ENCODE data around the gene NUP50. TPM values are rescaled to one million over a fixed set of nuclear protein-coding genes. Genes with fewer than 3 reads are reported as not detected.

NUP50 gene
- polyA plus RNA-seq, 1 experiment: 13.9 TPM

DNA sequence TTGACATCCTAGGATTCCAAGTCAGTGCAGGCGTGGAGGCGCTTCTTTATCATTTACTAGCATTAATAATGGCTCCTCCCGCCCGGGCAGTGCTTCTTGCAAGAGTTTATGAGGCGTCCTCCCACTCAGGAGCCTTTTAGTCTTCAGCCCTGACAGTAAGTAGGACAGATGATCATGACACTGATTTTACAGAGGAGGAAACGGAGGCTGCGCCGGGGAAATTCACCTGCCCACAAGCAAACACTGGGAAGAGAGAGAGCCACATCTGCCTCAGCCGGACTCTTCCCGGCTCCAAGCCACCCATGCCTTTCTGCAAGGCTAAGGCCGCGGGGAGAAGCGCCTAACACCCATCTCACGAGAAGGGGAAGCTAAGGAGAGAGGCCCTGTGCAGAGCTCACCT is 41.1 kb downstream of the NUP50 start:
- CTCF ChIA-PET: no interaction called here
- TF ChIP-seq, protein P1, sequence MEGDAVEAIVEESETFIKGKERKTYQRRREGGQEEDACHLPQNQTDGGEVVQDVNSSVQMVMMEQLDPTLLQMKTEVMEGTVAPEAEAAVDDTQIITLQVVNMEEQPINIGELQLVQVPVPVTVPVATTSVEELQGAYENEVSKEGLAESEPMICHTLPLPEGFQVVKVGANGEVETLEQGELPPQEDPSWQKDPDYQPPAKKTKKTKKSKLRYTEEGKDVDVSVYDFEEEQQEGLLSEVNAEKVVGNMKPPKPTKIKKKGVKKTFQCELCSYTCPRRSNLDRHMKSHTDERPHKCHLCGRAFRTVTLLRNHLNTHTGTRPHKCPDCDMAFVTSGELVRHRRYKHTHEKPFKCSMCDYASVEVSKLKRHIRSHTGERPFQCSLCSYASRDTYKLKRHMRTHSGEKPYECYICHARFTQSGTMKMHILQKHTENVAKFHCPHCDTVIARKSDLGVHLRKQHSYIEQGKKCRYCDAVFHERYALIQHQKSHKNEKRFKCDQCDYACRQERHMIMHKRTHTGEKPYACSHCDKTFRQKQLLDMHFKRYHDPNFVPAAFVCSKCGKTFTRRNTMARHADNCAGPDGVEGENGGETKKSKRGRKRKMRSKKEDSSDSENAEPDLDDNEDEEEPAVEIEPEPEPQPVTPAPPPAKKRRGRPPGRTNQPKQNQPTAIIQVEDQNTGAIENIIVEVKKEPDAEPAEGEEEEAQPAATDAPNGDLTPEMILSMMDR (IDR thresholded peaks at IDR 0.05; ENCODE audit: low read depth, low read length): no peak

DNA sequence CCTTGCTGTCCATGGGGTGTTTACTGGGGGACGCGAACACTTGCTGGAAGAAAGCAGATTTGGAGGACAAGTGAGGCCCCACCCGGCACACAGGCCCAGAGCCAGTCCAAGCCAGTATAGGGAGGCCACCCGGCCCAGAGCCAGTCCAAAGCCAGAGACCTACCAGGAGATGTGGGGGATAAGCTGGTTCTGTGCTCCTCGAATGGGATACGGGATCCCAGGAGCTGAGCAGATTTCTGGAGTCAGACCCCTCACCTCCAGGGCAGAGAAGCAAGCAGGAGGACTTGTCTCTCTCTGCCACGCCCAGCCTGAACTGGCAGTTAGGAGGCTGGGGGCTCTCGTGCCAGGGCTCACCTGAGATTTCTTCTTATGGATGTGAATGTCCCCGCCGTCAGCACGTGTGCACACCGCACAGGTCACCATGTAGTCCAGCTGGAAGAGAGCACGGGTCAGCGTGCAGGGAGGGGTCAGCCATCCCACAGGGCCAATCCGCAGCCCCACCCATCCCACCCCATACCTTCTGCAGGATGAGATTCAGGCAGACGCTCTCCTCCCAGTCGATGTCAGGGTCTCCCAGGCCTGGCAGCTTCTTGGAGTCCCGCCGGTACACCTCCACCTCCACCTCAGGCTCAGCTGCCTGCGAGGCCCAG is 41.7 kb downstream of the NUP50 start:
- ChIA-PET CTCF (no interaction called here), POLR2A (no interaction called here)
- no peak overlapping the region for H3K27ac ChIP-seq (ENCODE audit: low read depth, low read length)
- no peak overlapping the region for H3K4me3 ChIP-seq (ENCODE audit: low read depth, low read length)
- TF ChIP-seq, protein P1 (IDR thresholded peaks at IDR 0.05; ENCODE audit: low read depth, low read length): no peak
- DNase-seq (ENCODE audit: low read depth, low spot score): no peak
- no peaks in the 10 kb centered on the region for H3K27me3 ChIP-seq (ENCODE audit: control insufficient read depth, insufficient read depth, low read length)
- H3K9me3 ChIP-seq (ENCODE audit: control insufficient read depth, insufficient read depth, low read length): peaks cover 11% of the 10 kb centered on the region; the same call in 1 of the 2 replicates

More for the DNA sequence above, 41.1 kb downstream of the NUP50 start:
- POLR2A ChIA-PET: no interaction called here
- no peaks in the 10 kb centered on the region for H3K27me3 ChIP-seq (ENCODE audit: control insufficient read depth, insufficient read depth, low read length)
- no peak for DNase-seq (ENCODE audit: low read depth, low spot score)
- peaks cover 11% of the 10 kb centered on the region; the same call in 1 of the 2 replicates for H3K9me3 ChIP-seq (ENCODE audit: control insufficient read depth, insufficient read depth, low read length)
- H3K4me3 ChIP-seq (ENCODE audit: low read depth, low read length): no peak overlapping the region
- H3K27ac ChIP-seq (ENCODE audit: low read depth, low read length): no peak overlapping the region

DNA sequence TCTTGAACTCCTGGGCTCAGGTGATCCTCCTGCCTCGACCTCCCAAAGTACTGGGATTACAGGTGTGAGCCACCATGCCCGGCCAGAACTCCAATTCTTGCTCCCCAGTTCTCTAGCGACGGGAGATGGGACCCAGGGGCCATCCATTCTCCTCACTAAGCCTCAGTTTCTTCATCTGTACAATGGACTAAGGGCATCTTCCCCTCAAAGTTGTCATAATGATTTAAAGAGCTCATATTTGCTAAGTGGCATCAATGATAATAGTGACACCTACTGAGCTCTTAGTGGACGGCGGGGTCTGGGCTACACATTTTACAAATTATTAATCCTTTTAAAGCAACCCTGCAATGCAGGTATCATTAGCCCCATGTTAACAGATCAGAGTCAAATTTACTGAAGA is 42.5 kb downstream of the NUP50 start:
- TF ChIP-seq, protein P1 (IDR thresholded peaks at IDR 0.05; ENCODE audit: low read depth, low read length): no peak
- Histone ChIP-seq H3K27ac (ENCODE audit: low read depth, low read length) (no peak overlapping the region), H3K4me3 (ENCODE audit: low read depth, low read length) (no peak overlapping the region), H3K9me3 (ENCODE audit: control insufficient read depth, insufficient read depth, low read length) (peaks cover 11% of the 10 kb centered on the region; the same call in 1 of the 2 replicates), H3K27me3 (ENCODE audit: control insufficient read depth, insufficient read depth, low read length) (no peaks in the 10 kb centered on the region)
- no peak for DNase-seq (ENCODE audit: low read depth, low spot score)
- ChIA-PET CTCF (no interaction called here), POLR2A (interaction anchor here (0.7 kb wide), 2 partner anchors 53 to 79 kb away, joined by 3 to 4 read pairs; no protein-coding TSS in a partner anchor)

- Histone ChIP-seq H3K27me3 (ENCODE audit: control insufficient read depth, insufficient read depth, low read length) (no peaks in the 10 kb centered on the region), H3K9me3 (ENCODE audit: control insufficient read depth, insufficient read depth, low read length) (peaks cover 6% of the 10 kb centered on the region; the same call in 1 of the 2 replicates), H3K4me3 (ENCODE audit: low read depth, low read length) (no peak overlapping the region), H3K27ac (ENCODE audit: low read depth, low read length) (peak overlapping the region; percentile 65)
- POLR2A ChIA-PET: interaction anchor here (0.9 to 1.4 kb wide), 2 partner anchors 8 to 102 kb away, joined by 3 read pairs; no protein-coding TSS in a partner anchor
- CTCF ChIA-PET: interaction anchor here (1.3 kb wide), 1 partner anchor 42 kb away, joined by 3 read pairs; no protein-coding TSS in a partner anchor
- no peak for DNase-seq (ENCODE audit: low read depth, low spot score)
- TF ChIP-seq, protein P1 (IDR thresholded peaks at IDR 0.05; ENCODE audit: low read depth, low read length): no peak
Measured at GRCh38 chr22:45207533-45207932, 43.8 kb downstream of the NUP50 start.

DNA sequence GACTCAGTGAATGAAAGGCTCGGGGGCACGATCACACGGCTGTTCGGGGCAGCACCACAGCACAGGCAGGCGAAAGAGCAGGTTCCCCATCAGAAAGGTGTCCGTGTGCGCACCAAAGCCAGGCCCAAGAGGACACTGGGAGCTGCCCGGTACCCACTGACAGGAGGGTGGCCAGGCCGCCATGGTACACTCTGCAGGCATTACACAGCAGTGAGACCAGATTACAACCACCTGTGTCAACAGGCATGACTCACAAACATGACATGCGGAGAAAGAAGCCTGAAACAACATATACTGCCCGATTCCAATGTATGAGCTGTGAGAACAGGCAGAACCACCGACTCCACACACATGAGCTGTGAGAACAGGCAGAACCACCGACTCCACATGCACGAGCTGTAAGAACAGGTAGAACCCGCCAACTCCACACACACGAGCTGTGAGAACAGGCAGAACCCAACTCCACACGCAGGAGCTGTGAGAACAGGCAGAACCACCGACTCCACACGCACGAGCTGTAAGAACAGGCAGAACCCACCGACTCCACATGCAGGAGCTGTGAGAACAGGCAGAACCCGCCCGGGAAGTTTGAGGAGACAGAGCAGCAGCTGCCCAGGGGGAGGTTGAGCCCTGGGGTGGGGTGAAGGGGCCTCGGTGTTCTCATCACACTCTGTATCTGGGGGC is 44.4 kb downstream of the NUP50 start:
- CTCF ChIA-PET: interaction anchor here (0.8 to 1.3 kb wide), 2 partner anchors 39 to 43 kb away, joined by 3 read pairs; no protein-coding TSS in a partner anchor
- TF ChIP-seq, protein P1 (IDR thresholded peaks at IDR 0.05; ENCODE audit: low read depth, low read length): no peak
- POLR2A ChIA-PET: interaction anchor here (0.6 to 1.4 kb wide), 4 partner anchors 8 to 398 kb away, joined by 3 to 5 read pairs (median 4); no protein-coding TSS in a partner anchor
- H3K27ac ChIP-seq (ENCODE audit: low read depth, low read length): peak overlapping the region; percentile 65
- H3K4me3 ChIP-seq (ENCODE audit: low read depth, low read length): no peak overlapping the region
- no peaks in the 10 kb centered on the region for H3K27me3 ChIP-seq (ENCODE audit: control insufficient read depth, insufficient read depth, low read length)
- DNase-seq (ENCODE audit: low read depth, low spot score): peak; percentile 76
- peaks cover 6% of the 10 kb centered on the region; the same call in 1 of the 2 replicates for H3K9me3 ChIP-seq (ENCODE audit: control insufficient read depth, insufficient read depth, low read length)
